GM23338 (cell line): ENCODE data around the gene HBM. TPM values are rescaled to one million over a fixed set of nuclear protein-coding genes. Genes with fewer than 3 reads are reported as not detected.
"Not testable (repeated sequence)": the region's sequence is repeated elsewhere in the genome, so short reads cannot be mapped to it uniquely, and the experiment has no call there.

Experiments used
- ATAC-seq: fragments of 200-7000 bp; cut with Tn5 transposase; 3 replicates; pipeline ENCODE4 v1.9.1; 2020
- DNase-seq: peaks from one replicate; pipeline ENCODE4 v3.0.0-alpha.2; 2015; ENCODE audit warnings: low spot score
- H2AFZ ChIP-seq: fragments of 200-600 bp; sonication (generic); 2 replicates; pipeline ENCODE4 v1.8.0; 2016; ENCODE audit warnings: antibody characterized with exemption, mild to moderate bottlenecking, moderate library complexity
- H3F3A ChIP-seq: fragments of 200-600 bp; sonication (generic); replicated peaks from 2 replicates; pipeline ENCODE4 v1.8.0; 2017; ENCODE audit warnings: antibody characterized with exemption, mixed run types, low read depth
- H3K27ac ChIP-seq: fragments of 200-600 bp; sonication (generic); 2 replicates; pipeline ENCODE4 v1.6.1; 2016; ENCODE audit warnings: low read depth
- H3K27me3 ChIP-seq: fragments of 200-600 bp; sonication (generic); 2 replicates; pipeline ENCODE4 v1.8.0; 2016; ENCODE audit warnings: mild to moderate bottlenecking, mixed run types, moderate library complexity; ENCODE audit not compliant: insufficient read depth
- H3K36me3 ChIP-seq: fragments of 200-600 bp; sonication (generic); 2 replicates; pipeline ENCODE4 v1.8.0; 2016; ENCODE audit warnings: mild to moderate bottlenecking; ENCODE audit not compliant: insufficient read depth
- H3K4me1 ChIP-seq: fragments of 200-600 bp; sonication (generic); 2 replicates; pipeline ENCODE4 v1.8.0; 2016; ENCODE audit warnings: mild to moderate bottlenecking, moderate library complexity; ENCODE audit not compliant: insufficient read depth
- H3K4me2 ChIP-seq: fragments of 200-600 bp; sonication (generic); 2 replicates; pipeline ENCODE4 v1.7.1; 2017; ENCODE audit warnings: mixed run types
- H3K4me3 ChIP-seq: fragments of 200-600 bp; sonication (generic); 2 replicates; pipeline ENCODE4 v1.6.1; 2016; ENCODE audit warnings: mixed run types
- H3K79me2 ChIP-seq: fragments of 200-600 bp; sonication (generic); replicated peaks from 2 replicates; pipeline ENCODE4 v1.8.0; 2017; ENCODE audit warnings: mild to moderate bottlenecking; ENCODE audit not compliant: insufficient read depth
- H3K9me2 ChIP-seq: fragments of 200-600 bp; sonication (generic); 2 replicates; pipeline ENCODE4 v1.8.0; 2017; ENCODE audit not compliant: insufficient read depth
- H4K20me1 ChIP-seq: fragments of 200-600 bp; sonication (generic); replicated peaks from 2 replicates; pipeline ENCODE4 v1.8.0; 2017; ENCODE audit warnings: mild to moderate bottlenecking; ENCODE audit not compliant: insufficient read depth
- H3K27ac Mint-ChIP-seq: 2 replicates; pipeline ENCODE4 v1.8.0; 2020; ENCODE audit warnings: inconsistent platforms, mild to moderate bottlenecking, moderate library complexity, mixed read lengths
- H3K27me3 Mint-ChIP-seq: 3 replicates; pipeline ENCODE4 v1.8.0; 2022; ENCODE audit warnings: low read depth, mild to moderate bottlenecking, moderate library complexity, mixed read lengths, inconsistent platforms; ENCODE audit not compliant: insufficient read depth, poor library complexity
- H3K36me3 Mint-ChIP-seq: 3 replicates; pipeline ENCODE4 v1.8.0; 2021; ENCODE audit warnings: low read depth, mild to moderate bottlenecking, inconsistent platforms, moderate library complexity, mixed read lengths
- H3K4me1 Mint-ChIP-seq: 3 replicates; pipeline ENCODE4 v1.8.0; 2020; ENCODE audit warnings: mild to moderate bottlenecking, inconsistent platforms, mixed read lengths
- H3K4me3 Mint-ChIP-seq: 3 replicates; pipeline ENCODE4 v1.8.0; 2021; ENCODE audit warnings: moderate library complexity, mild to moderate bottlenecking, inconsistent platforms, mixed read lengths
- H3K9me3 Mint-ChIP-seq: 3 replicates; pipeline ENCODE4 v1.8.0; 2020; ENCODE audit warnings: moderate library complexity, mild to moderate bottlenecking, inconsistent platforms, mixed read lengths
- ETS1 ChIP-seq: IDR thresholded peaks from 2 replicates; pipeline ENCODE4 v1.6.1; 2016; ENCODE audit warnings: antibody characterized with exemption
- EZH2phosphoT487 ChIP-seq: fragments of 200-600 bp; sonication (generic); IDR thresholded peaks from one replicate; pipeline ENCODE4 v1.8.1; 2018; ENCODE audit warnings: antibody characterized with exemption; ENCODE audit not compliant: unreplicated experiment
- REST ChIP-seq: IDR thresholded peaks from one replicate; pipeline ENCODE4 v1.6.1; 2018; ENCODE audit warnings: antibody characterized with exemption; ENCODE audit not compliant: unreplicated experiment
- ZNF114 ChIP-seq: fragments of 250-450 bp; sonication (Bioruptor Pico); IDR thresholded peaks from 2 replicates; pipeline ENCODE4 v1.5.0; 2020; ENCODE audit warnings: mild to moderate bottlenecking, moderate library complexity
- ZNF331 ChIP-seq: fragments of 250-450 bp; sonication (Bioruptor Pico); IDR thresholded peaks from 2 replicates; pipeline ENCODE4 v1.5.0; 2020; ENCODE audit warnings: low read depth, mild to moderate bottlenecking, moderate library complexity
- polyA plus RNA-seq: library from polyadenylated mRNA; unstranded; fragments of >200 nt; fragmentation: Nextera tagmentation; extraction: Ambion mirVana; gene quantifications from 2 replicates; pipeline ENCODE4 v1.2.1, GENCODE V29; 2016
- total RNA-seq: library from RNA; depleted of rRNA; stranded (reverse); fragments of >200 nt; shearing (Covaris generic); gene quantifications from 2 replicates; pipeline ENCODE4 v1.2.3, GENCODE V29; 2014

HBM gene
- total and polyA plus RNA-seq, 2 experiments from 2014 or later = not detected

GRCh38 chr16:152141-153128, 13.3 kb upstream of the HBM start, which contains the start of gene HBZ (continued):
- TF ChIP-seq ETS1 (no peak), ZNF114 (CRISPR knock-in tag) (no peak), EZH2phosphoT487 (no peak), ZNF331 (no peak), REST (no peak)

GRCh38 chr16:153129-153521, 12.7 kb upstream of the HBM start:
- H3K79me2 ChIP-seq, H3K27ac Mint-ChIP-seq, H3K36me3 ChIP-seq, H3K9me3 Mint-ChIP-seq, H3K4me3 ChIP-seq, ATAC-seq, H3F3A ChIP-seq, H3K4me1 Mint-ChIP-seq, DNase-seq, H3K4me1 ChIP-seq, H3K9me2 ChIP-seq, H2AFZ ChIP-seq, H4K20me1 ChIP-seq, H3K27ac ChIP-seq, H3K4me2 ChIP-seq, H3K36me3 Mint-ChIP-seq: not testable (repeated sequence)
- peaks cover 70% of the 10 kb centered on the region for H3K27me3 ChIP-seq
- Mint-ChIP-seq H3K27me3 (peaks cover 34% of the 10 kb centered on the region), H3K4me3 (peak overlapping the region; percentile 44; the same call in 1 of the 3 replicates)

GRCh38 chr16:153550-154216, 12.1 kb upstream of the HBM start:
- H3K9me3 Mint-ChIP-seq, H2AFZ ChIP-seq, H3K27ac ChIP-seq, H3K4me2 ChIP-seq, H4K20me1 ChIP-seq, H3F3A ChIP-seq, H3K36me3 ChIP-seq, H3K9me2 ChIP-seq, DNase-seq, H3K4me1 Mint-ChIP-seq, H3K36me3 Mint-ChIP-seq, H3K27ac Mint-ChIP-seq, H3K4me3 ChIP-seq, H3K4me1 ChIP-seq, H3K79me2 ChIP-seq, H3K4me3 Mint-ChIP-seq: not testable (repeated sequence)
- peaks cover 32% of the 10 kb centered on the region for H3K27me3 Mint-ChIP-seq
- peaks cover 75% of the 10 kb centered on the region for H3K27me3 ChIP-seq
- ATAC-seq = peak; percentile 59
